T-helper 1 cell treated with Interleukin-12 subunit alpha and Interleukin-12 subunit beta and Interleukin-4 antibody, amounts not matched to agents 30 μg/mL and 1 μg/mL, for 36 hours (primary cell): ENCODE results near the gene KNL1.

Experiments used
- H3K27ac Mint-ChIP-seq: one replicate; pipeline ENCODE4 v1.8.0; 2021; ENCODE audit warnings: mild to moderate bottlenecking, mixed read lengths
- H3K27me3 Mint-ChIP-seq: one replicate; pipeline ENCODE4 v1.8.0; 2021; ENCODE audit warnings: low read depth, mixed read lengths
- H3K36me3 Mint-ChIP-seq: one replicate; pipeline ENCODE4 v1.8.0; 2021; ENCODE audit warnings: low read depth, mixed read lengths
- H3K4me1 Mint-ChIP-seq: one replicate; pipeline ENCODE4 v1.8.0; 2021; ENCODE audit warnings: low read depth, mixed read lengths
- H3K4me3 Mint-ChIP-seq: one replicate; pipeline ENCODE4 v1.8.0; 2021; ENCODE audit warnings: mild to moderate bottlenecking, moderate library complexity, mixed read lengths
- H3K9me3 Mint-ChIP-seq: one replicate; pipeline ENCODE4 v1.8.0; 2021; ENCODE audit warnings: mixed read lengths

Gene KNL1

GRCh38 chr15:40593588-40594428 lies at the start of gene KNL1:
Gene KNL1 (plus strand): TSS chr15:40594249. CDS start chr15:40602932, 8,683 bp downstream.
- H3K27ac Mint-ChIP-seq: peak within 1 kb of the TSS; percentile 99
- H3K36me3 Mint-ChIP-seq: no peaks in the 10 kb centered on the region
- no peaks in the 10 kb centered on the region for H3K9me3 Mint-ChIP-seq
- no peaks in the 10 kb centered on the region for H3K27me3 Mint-ChIP-seq
- H3K4me1 Mint-ChIP-seq: peaks cover 33% of the 10 kb centered on the region
- peak within 1 kb of the TSS; percentile 99 for H3K4me3 Mint-ChIP-seq

GRCh38 chr15:40545457-40545856 lies 48.6 kb upstream of the KNL1 start:
- peaks cover 9% of the 10 kb centered on the region for H3K4me1 Mint-ChIP-seq
- no peak overlapping the region for H3K27ac Mint-ChIP-seq

GRCh38 chr15:40548610-40549009 lies 45.4 kb upstream of the KNL1 start:
- peaks cover 22% of the 10 kb centered on the region for H3K36me3 Mint-ChIP-seq
- H3K4me3 Mint-ChIP-seq: no peak overlapping the region
- H3K27me3 Mint-ChIP-seq: no peaks in the 10 kb centered on the region
- H3K4me1 Mint-ChIP-seq: peaks cover 9% of the 10 kb centered on the region
- H3K27ac Mint-ChIP-seq: no peak overlapping the region
- no peaks in the 10 kb centered on the region for H3K9me3 Mint-ChIP-seq

More at GRCh38 chr15:40545457-40545856, 48.6 kb upstream of the KNL1 start:
- Mint-ChIP-seq H3K4me3 (no peak overlapping the region), H3K27me3 (no peaks in the 10 kb centered on the region), H3K36me3 (peaks cover 12% of the 10 kb centered on the region), H3K9me3 (no peaks in the 10 kb centered on the region)

GRCh38 chr15:40549894-40550293 lies 44.2 kb upstream of the KNL1 start:
- Mint-ChIP-seq H3K27me3 (no peaks in the 10 kb centered on the region), H3K36me3 (peaks cover 28% of the 10 kb centered on the region), H3K27ac (no peak overlapping the region), H3K4me1 (peaks cover 2% of the 10 kb centered on the region), H3K4me3 (no peak overlapping the region), H3K9me3 (no peaks in the 10 kb centered on the region)

GRCh38 chr15:40550341-40551037 lies 43.6 kb upstream of the KNL1 start:
- Mint-ChIP-seq H3K4me1 (no peaks in the 10 kb centered on the region), H3K27ac (no peak overlapping the region), H3K9me3 (no peaks in the 10 kb centered on the region), H3K4me3 (no peak overlapping the region), H3K27me3 (no peaks in the 10 kb centered on the region), H3K36me3 (peaks cover 28% of the 10 kb centered on the region)

- Mint-ChIP-seq H3K9me3 (no peaks in the 10 kb centered on the region), H3K36me3 (peaks cover 29% of the 10 kb centered on the region), H3K27ac (no peak overlapping the region), H3K4me1 (peaks cover 3% of the 10 kb centered on the region), H3K4me3 (no peak overlapping the region), H3K27me3 (no peaks in the 10 kb centered on the region)
Observed at GRCh38 chr15:40554161-40554525, 39.9 kb upstream of the KNL1 start.

- H3K4me1 Mint-ChIP-seq: peaks cover 5% of the 10 kb centered on the region
- H3K27me3 Mint-ChIP-seq: no peaks in the 10 kb centered on the region
- peaks cover 27% of the 10 kb centered on the region for H3K36me3 Mint-ChIP-seq
- H3K27ac Mint-ChIP-seq: no peak overlapping the region
- no peak overlapping the region for H3K4me3 Mint-ChIP-seq
- no peaks in the 10 kb centered on the region for H3K9me3 Mint-ChIP-seq
Observed at GRCh38 chr15:40555876-40556275, 38.2 kb upstream of the KNL1 start.

GRCh38 chr15:40558952-40559742 lies 34.9 kb upstream of the KNL1 start:
- peaks cover 17% of the 10 kb centered on the region for H3K4me1 Mint-ChIP-seq
- no peak overlapping the region for H3K27ac Mint-ChIP-seq
- no peaks in the 10 kb centered on the region for H3K27me3 Mint-ChIP-seq
- H3K9me3 Mint-ChIP-seq: no peaks in the 10 kb centered on the region
- no peak overlapping the region for H3K4me3 Mint-ChIP-seq
- H3K36me3 Mint-ChIP-seq: peaks cover 18% of the 10 kb centered on the region

- Mint-ChIP-seq H3K9me3 (no peaks in the 10 kb centered on the region), H3K27ac (no peak overlapping the region), H3K4me3 (no peak overlapping the region), H3K36me3 (peaks cover 9% of the 10 kb centered on the region), H3K4me1 (peaks cover 33% of the 10 kb centered on the region), H3K27me3 (peaks cover 5% of the 10 kb centered on the region)
Observed at GRCh38 chr15:40562691-40563090, 31.4 kb upstream of the KNL1 start.

- H3K27ac Mint-ChIP-seq: no peak overlapping the region
Observed at GRCh38 chr15:40563426-40563825, 30.6 kb upstream of the KNL1 start.

GRCh38 chr15:40564591-40565332 lies 29.3 kb upstream of the KNL1 start, which contains the start of gene CCDC32:
Gene CCDC32 (minus strand): TSS chr15:40565042. CDS start chr15:40563015, 2,027 bp downstream.
- peaks cover 8% of the 10 kb centered on the region for H3K36me3 Mint-ChIP-seq
- no peaks in the 10 kb centered on the region for H3K9me3 Mint-ChIP-seq
- peak within 1 kb of the TSS; percentile 95 for H3K4me3 Mint-ChIP-seq
- peaks cover 5% of the 10 kb centered on the region for H3K27me3 Mint-ChIP-seq
- H3K27ac Mint-ChIP-seq: peak within 1 kb of the TSS; percentile 95
- peaks cover 39% of the 10 kb centered on the region for H3K4me1 Mint-ChIP-seq

More at GRCh38 chr15:40563426-40563825, 30.6 kb upstream of the KNL1 start:
- Mint-ChIP-seq H3K36me3 (peaks cover 9% of the 10 kb centered on the region), H3K9me3 (no peaks in the 10 kb centered on the region), H3K27me3 (peaks cover 5% of the 10 kb centered on the region), H3K4me3 (peak overlapping the region; percentile 95), H3K4me1 (peaks cover 33% of the 10 kb centered on the region)

- Mint-ChIP-seq H3K9me3 (no peaks in the 10 kb centered on the region), H3K4me1 (peaks cover 42% of the 10 kb centered on the region), H3K27me3 (peaks cover 5% of the 10 kb centered on the region), H3K36me3 (peaks cover 4% of the 10 kb centered on the region), H3K27ac (peak overlapping the region; percentile 95), H3K4me3 (peak overlapping the region; percentile 95)
Observed at GRCh38 chr15:40565333-40566238, 28.5 kb upstream of the KNL1 start.

GRCh38 chr15:40567111-40567510 lies 26.9 kb upstream of the KNL1 start:
- Mint-ChIP-seq H3K36me3 (no peaks in the 10 kb centered on the region), H3K9me3 (no peaks in the 10 kb centered on the region), H3K4me1 (peaks cover 44% of the 10 kb centered on the region), H3K27me3 (peaks cover 5% of the 10 kb centered on the region), H3K27ac (no peak overlapping the region), H3K4me3 (no peak overlapping the region)
